Measurements from ENCODE around the gene TCF3.

Gene TCF3

DNA sequence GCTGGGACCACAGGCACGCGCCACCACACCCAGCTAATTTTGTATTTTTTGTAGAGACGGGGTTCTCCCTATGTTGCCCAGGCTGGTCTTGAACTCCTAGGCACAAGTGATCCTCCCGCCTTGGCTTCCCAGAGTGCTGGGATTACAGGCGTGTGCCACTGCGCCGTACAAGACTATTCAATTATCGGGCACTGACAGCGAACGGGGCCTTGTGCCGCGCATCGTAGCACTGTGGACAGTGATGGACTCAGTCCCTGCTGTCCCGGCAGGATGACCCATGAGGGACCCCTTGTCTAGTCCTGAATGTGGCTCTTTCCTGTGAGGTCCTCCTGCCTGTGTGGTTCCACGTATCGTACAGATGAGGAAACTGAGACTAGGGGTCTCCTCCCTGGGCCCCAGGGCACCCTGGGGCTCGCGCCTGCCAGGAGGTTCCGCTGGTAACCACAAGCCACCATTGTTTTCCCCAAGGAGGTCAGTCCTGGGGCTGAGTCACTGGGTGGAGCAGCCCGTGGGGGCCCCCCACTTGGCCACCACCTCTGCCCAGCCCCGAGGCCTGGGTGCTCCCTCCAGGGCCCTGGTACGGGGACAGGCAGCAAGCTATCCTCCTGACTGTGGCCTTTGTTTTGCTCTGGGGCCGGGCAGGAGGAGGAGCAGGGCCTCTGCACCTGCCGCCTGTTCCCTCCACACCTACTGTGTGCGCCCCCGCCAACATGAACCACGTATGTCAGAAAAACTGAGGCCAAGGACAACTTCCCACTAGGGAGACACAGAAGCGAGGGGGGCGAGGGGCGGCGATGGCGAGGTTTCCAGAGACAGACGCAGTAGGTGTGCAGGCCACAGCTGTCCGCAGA is 2.9 kb upstream of the TCF3 start:
- Histone ChIP-seq H3K79me2 (ENCODE audit: insufficient read depth, low read length) (peaks cover 17% of the 10 kb centered on the region), H3K36me3 (ENCODE audit: insufficient read depth, low read length) (no peaks in the 10 kb centered on the region), H3K4me1 (ENCODE audit: insufficient read depth, low read length, poor library complexity, severe bottlenecking) (peaks cover 2% of the 10 kb centered on the region), H3K9ac (ENCODE audit: low read depth, low read length, poor library complexity, severe bottlenecking) (no peak overlapping the region), H3K9me2 (replicated peaks; ENCODE audit: low read depth, low read length) (no peaks in the 10 kb centered on the region), H3K9me3 (ENCODE audit: insufficient read depth, low read depth, low read length) (no peaks in the 10 kb centered on the region), H3K27me3 (ENCODE audit: insufficient read depth, low read length, poor library complexity, severe bottlenecking) (no peaks in the 10 kb centered on the region), H3F3A (ENCODE audit: low read depth) (no peaks in the 10 kb centered on the region), H4K20me1 (ENCODE audit: insufficient read depth, low read length, poor library complexity, severe bottlenecking) (peaks cover 10% of the 10 kb centered on the region), H3K4me3 (ENCODE audit: low read length, poor library complexity, severe bottlenecking) (no peak overlapping the region), H3K4me2 (ENCODE audit: low read depth, low read length, poor library complexity, severe bottlenecking) (no peak overlapping the region), H2AFZ (ENCODE audit: low read length) (no peak overlapping the region)
- TF ChIP-seq, protein P1, sequence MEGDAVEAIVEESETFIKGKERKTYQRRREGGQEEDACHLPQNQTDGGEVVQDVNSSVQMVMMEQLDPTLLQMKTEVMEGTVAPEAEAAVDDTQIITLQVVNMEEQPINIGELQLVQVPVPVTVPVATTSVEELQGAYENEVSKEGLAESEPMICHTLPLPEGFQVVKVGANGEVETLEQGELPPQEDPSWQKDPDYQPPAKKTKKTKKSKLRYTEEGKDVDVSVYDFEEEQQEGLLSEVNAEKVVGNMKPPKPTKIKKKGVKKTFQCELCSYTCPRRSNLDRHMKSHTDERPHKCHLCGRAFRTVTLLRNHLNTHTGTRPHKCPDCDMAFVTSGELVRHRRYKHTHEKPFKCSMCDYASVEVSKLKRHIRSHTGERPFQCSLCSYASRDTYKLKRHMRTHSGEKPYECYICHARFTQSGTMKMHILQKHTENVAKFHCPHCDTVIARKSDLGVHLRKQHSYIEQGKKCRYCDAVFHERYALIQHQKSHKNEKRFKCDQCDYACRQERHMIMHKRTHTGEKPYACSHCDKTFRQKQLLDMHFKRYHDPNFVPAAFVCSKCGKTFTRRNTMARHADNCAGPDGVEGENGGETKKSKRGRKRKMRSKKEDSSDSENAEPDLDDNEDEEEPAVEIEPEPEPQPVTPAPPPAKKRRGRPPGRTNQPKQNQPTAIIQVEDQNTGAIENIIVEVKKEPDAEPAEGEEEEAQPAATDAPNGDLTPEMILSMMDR (conservative IDR thresholded peaks at IDR 0.05; ENCODE audit: low read length), result no peak
- TF ChIP-seq EZH2phosphoT487 (IDR thresholded peaks at IDR 0.05; ENCODE audit: borderline replicate concordance), result no peak

DNA sequence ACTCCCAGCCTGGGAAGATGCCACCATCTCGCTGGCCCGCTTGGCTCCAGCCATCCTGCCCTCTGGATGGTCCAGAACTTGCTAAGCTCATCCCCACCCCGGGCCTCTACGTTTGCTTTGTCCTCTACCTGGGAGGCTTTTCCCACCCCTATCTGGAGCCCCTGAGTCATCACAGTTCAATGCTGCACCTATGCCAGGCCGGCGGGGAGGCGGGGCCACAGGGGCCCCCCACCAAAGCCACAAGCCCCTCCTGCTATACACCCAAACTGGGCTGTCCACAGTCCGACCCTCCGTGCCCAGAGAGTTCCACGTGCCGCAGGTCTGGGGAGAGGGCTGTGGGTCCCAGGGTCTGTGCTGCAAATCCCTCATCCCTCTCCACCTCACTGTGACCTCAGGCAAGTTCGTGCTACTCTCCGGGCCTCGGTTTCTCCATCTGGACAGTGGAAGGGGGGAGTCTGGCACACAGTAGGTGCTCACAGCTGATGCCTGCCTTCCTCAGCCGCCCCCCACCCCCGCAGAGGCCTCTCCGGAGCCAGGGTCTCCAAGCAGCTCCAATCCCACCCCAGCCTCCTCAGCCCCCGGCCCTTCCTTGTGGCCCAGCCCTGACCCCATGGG is 1.9 kb upstream of the TCF3 start:
- Histone ChIP-seq H3F3A (ENCODE audit: low read depth) (no peaks in the 10 kb centered on the region), H4K20me1 (ENCODE audit: insufficient read depth, low read length, poor library complexity, severe bottlenecking) (peaks cover 20% of the 10 kb centered on the region), H3K36me3 (ENCODE audit: insufficient read depth, low read length) (peaks cover 7% of the 10 kb centered on the region; the same call in 1 of the 2 replicates), H3K9me2 (replicated peaks; ENCODE audit: low read depth, low read length) (no peaks in the 10 kb centered on the region), H3K4me1 (ENCODE audit: insufficient read depth, low read length, poor library complexity, severe bottlenecking) (peaks cover 12% of the 10 kb centered on the region), H3K27me3 (ENCODE audit: insufficient read depth, low read length, poor library complexity, severe bottlenecking) (no peaks in the 10 kb centered on the region), H3K9ac (ENCODE audit: low read depth, low read length, poor library complexity, severe bottlenecking) (no peak overlapping the region), H3K79me2 (ENCODE audit: insufficient read depth, low read length) (peaks cover 28% of the 10 kb centered on the region), H3K4me3 (ENCODE audit: low read length, poor library complexity, severe bottlenecking) (no peak overlapping the region), H3K4me2 (ENCODE audit: low read depth, low read length, poor library complexity, severe bottlenecking) (no peak overlapping the region), H2AFZ (ENCODE audit: low read length) (no peak overlapping the region), H3K9me3 (ENCODE audit: insufficient read depth, low read depth, low read length) (no peaks in the 10 kb centered on the region)
- no peak for TF ChIP-seq EZH2phosphoT487 (IDR thresholded peaks at IDR 0.05; ENCODE audit: borderline replicate concordance)
- TF ChIP-seq, protein P1 (conservative IDR thresholded peaks at IDR 0.05; ENCODE audit: low read length), result no peak

DNA sequence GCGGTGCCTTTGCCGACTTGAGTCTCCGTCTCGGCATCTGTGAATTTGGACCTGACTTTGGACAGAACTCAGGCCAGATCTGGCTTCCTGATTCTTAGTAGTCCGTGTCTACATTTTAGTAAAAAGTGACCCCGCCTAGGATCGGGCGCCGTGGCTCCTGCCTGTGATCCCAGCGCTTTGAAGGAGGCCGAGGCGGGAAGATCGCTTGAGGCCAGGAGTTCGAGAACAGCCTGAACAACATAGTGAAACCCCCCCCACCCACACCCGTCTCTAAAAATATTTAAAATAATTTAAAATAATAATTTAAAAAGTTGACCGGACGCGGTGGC is 849 bp upstream of the TCF3 start:
- peaks cover 16% of the 10 kb centered on the region for H3K4me1 ChIP-seq (ENCODE audit: insufficient read depth, low read length, poor library complexity, severe bottlenecking)
- H4K20me1 ChIP-seq (ENCODE audit: insufficient read depth, low read length, poor library complexity, severe bottlenecking), result peaks cover 31% of the 10 kb centered on the region
- no peaks in the 10 kb centered on the region for H3F3A ChIP-seq (ENCODE audit: low read depth)
- H3K4me3 ChIP-seq (ENCODE audit: low read length, poor library complexity, severe bottlenecking), result peak overlapping the region; percentile 83
- peaks cover 38% of the 10 kb centered on the region for H3K79me2 ChIP-seq (ENCODE audit: insufficient read depth, low read length)
- H2AFZ ChIP-seq (ENCODE audit: low read length), result peak overlapping the region; percentile 98
- H3K9ac ChIP-seq (ENCODE audit: low read depth, low read length, poor library complexity, severe bottlenecking), result peak overlapping the region; percentile 85
- H3K27me3 ChIP-seq (ENCODE audit: insufficient read depth, low read length, poor library complexity, severe bottlenecking), result no peaks in the 10 kb centered on the region
- H3K4me2 ChIP-seq (ENCODE audit: low read depth, low read length, poor library complexity, severe bottlenecking), result peak overlapping the region; percentile 76
- no peaks in the 10 kb centered on the region for H3K9me2 ChIP-seq (replicated peaks; ENCODE audit: low read depth, low read length)
- TF ChIP-seq EZH2phosphoT487 (IDR thresholded peaks at IDR 0.05; ENCODE audit: borderline replicate concordance), result no peak
- TF ChIP-seq, protein P1 (conservative IDR thresholded peaks at IDR 0.05; ENCODE audit: low read length), result no peak
- peaks cover 15% of the 10 kb centered on the region; the same call in 1 of the 2 replicates for H3K36me3 ChIP-seq (ENCODE audit: insufficient read depth, low read length)
- H3K9me3 ChIP-seq (ENCODE audit: insufficient read depth, low read depth, low read length), result no peaks in the 10 kb centered on the region
